Endothelial cell of hepatic sinusoid (primary cell): ENCODE measurements around the gene FPGS.

Experiments
- in situ Hi-C: cut with HindIII; loops from 2 replicates; pipeline ENCODE4 v1.10.0; 2017; ENCODE audit warnings: low sequenced_read_pairs

FPGS gene

GRCh38 chr9:127854184-127854806 lies 51.6 kb downstream of the FPGS start, which contains the start of gene ENG:
Gene ENG, minus strand, starts transcription at chr9:127854658. Its CDS starts 303 bp downstream, at chr9:127854355.
- in situ Hi-C loops, result loop anchor here (25.0 kb wide), 1 partner anchor 92 kb away; no protein-coding TSS in a partner anchor

DNA sequence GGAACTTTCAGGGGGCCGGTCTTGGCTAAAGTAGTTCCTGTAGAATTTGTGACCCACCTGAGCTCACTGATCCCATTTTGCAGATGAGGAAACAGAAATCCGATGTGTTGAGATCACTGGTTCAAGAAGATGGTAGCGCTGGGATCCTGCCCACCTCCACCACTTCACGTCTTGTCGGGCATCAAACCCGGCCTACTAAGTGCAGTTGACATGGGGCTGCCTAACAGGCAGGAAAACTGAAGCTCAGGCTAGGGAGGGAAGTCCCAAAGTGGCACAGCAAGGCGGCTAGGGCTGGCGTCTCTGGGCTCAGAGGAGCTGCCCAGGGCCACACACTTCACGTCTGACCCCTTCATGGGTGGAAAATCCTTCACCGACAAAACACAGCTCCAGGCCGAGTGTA lies 52.3 kb downstream of the FPGS start:
- in situ Hi-C loops, result loop anchor here (25.0 kb wide), 1 partner anchor 93 kb away; no protein-coding TSS in a partner anchor

DNA sequence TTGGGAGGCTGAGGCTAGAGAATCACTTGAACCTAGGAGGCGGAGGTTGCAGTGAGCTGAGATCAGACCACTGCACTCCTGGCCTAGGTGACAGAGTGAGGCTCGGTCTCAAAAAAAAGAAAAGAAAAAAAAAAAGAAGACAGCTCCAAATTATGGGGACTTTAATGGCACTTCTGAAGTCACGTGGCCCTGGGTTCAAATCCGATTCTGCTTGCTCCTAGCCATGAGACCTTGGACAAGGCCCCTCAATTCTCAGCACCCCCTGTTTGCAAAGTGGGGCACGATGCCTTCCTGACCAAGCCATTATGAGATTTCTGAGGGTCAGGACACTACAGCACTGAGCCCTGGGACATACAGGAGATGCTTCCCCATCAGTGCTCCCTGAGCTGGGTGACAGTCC lies 52.8 kb downstream of the FPGS start:
- in situ Hi-C loops, result loop anchor here (25.0 kb wide), 1 partner anchor 93 kb away; no protein-coding TSS in a partner anchor

- in situ Hi-C loops, result loop anchor here (25.0 kb wide), 1 partner anchor 94 kb away; no protein-coding TSS in a partner anchor
These were observed 53.5 kb downstream of the FPGS start for GRCh38 chr9:127856094-127856728.

GRCh38 chr9:127856729-127857116 lies 54.0 kb downstream of the FPGS start:
- in situ Hi-C loops, result loop anchor here (25.0 kb wide), 1 partner anchor 94 kb away; no protein-coding TSS in a partner anchor

- in situ Hi-C loops, result loop anchor here (25.0 kb wide), 1 partner anchor 95 kb away; no protein-coding TSS in a partner anchor
These were observed 54.6 kb downstream of the FPGS start for GRCh38 chr9:127857278-127857677.

- in situ Hi-C loops, result loop anchor here (25.0 kb wide), 1 partner anchor 96 kb away; no protein-coding TSS in a partner anchor
These were observed 55.4 kb downstream of the FPGS start for GRCh38 chr9:127858041-127858512.

DNA sequence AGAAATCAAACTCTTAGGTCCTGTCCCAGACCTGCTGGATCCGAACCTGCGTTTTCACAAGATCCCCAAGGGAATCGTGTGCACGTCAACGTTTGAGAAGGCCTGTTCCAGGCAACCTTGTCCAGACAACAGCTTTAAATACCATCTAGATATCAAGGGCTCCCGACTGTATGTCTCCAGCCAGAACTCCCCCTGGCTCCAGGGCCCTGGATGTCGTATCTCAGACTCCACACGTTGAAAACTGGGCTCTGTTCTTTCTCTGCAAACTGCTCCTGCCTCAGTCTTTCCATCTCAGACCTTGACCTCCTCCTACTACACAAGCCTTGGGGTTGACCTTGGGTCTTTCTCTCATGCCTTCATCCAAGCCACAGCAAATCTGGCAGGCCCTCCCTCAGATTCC lies 57.6 kb downstream of the FPGS start:
- in situ Hi-C loops, result loop anchor here (25.0 kb wide), 1 partner anchor 98 kb away; no protein-coding TSS in a partner anchor

- in situ Hi-C loops, result loop anchor here (25.0 kb wide), 1 partner anchor 98 kb away; no protein-coding TSS in a partner anchor
These were observed 58.1 kb downstream of the FPGS start for GRCh38 chr9:127860779-127861178.

DNA sequence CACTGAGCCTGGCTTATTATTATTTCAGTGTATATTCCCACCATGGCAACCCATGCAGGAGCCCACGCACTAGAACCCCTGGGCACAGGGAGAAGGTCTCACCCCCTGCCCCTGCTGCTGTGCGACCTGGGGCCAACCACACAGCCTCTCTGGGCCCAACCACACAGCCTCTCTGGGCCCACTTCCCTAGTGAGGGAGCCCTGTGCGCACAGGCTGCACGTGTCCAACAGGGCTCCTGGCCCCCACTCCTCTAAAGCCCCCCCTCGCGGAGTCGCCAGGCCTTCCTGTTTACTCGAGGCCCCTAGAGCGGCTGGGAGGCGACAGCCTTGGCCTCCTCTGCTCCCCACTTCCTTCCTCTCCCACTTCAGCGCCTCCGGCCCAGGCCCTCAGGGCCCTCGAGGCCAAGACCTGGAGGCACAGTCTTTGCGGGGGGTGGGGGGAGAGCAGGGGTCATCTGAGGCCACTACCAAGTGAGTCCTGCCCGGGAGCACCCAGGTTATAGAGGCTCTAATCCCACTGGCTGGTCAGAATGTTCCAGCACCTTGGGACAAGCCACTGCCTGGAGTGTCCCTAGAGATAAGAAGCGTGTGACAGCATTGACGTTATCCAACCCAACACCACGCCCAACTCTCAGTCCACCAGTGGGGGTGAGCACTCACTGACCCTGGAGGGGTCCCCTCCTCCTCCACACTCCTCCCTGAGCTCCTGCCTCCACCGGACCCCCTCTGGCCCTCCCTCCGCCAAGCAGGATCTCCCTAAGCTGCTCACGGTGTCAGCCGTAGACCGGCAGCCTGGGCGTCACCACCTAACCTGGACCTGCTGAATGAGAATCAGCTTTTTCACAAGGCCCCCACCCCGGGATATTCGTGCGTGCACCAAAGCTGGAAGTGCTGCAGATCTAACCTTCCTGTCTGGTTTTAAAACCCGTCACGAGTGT lies 59.7 kb downstream of the FPGS start:
- in situ Hi-C loops, result loop anchor here (25.0 kb wide), 1 partner anchor 100 kb away; no protein-coding TSS in a partner anchor

- in situ Hi-C loops, result loop anchor here (25.0 kb wide), 1 partner anchor 101 kb away; no protein-coding TSS in a partner anchor
These were observed 60.5 kb downstream of the FPGS start for GRCh38 chr9:127863191-127863621.
